ENCODE measurements around the gene OR52D1.

The OR52D1 gene

GRCh38 chr11:5489576-5490357 lies 1.3 kb downstream of the OR52D1 start:
- no peak for DNase-seq (ENCODE audit: extremely low read depth, low read depth)
- no peak for TF ChIP-seq CTCF (IDR thresholded peaks at IDR 0.05; ENCODE audit: low read depth, low read length, missing control alignments)
- no peak overlapping the region for H3K4me3 ChIP-seq (replicated peaks; ENCODE audit: low read depth, low read length)

- no peak overlapping the region for H3K4me3 ChIP-seq (replicated peaks; ENCODE audit: low read depth, low read length)
- TF ChIP-seq CTCF (IDR thresholded peaks at IDR 0.05; ENCODE audit: low read depth, low read length, missing control alignments) = no peak
- DNase-seq (ENCODE audit: extremely low read depth, low read depth) = no peak
Measured at GRCh38 chr11:5499671-5500070, 11.2 kb downstream of the OR52D1 start.

GRCh38 chr11:5500393-5500801 lies 11.9 kb downstream of the OR52D1 start:
- H3K4me3 ChIP-seq (replicated peaks; ENCODE audit: low read depth, low read length) = no peak overlapping the region
- no peak for TF ChIP-seq CTCF (IDR thresholded peaks at IDR 0.05; ENCODE audit: low read depth, low read length, missing control alignments)
- no peak for DNase-seq (ENCODE audit: extremely low read depth, low read depth)

GRCh38 chr11:5504403-5504921 lies 16.0 kb downstream of the OR52D1 start:
- no peak for DNase-seq (ENCODE audit: extremely low read depth, low read depth)
- no peak for TF ChIP-seq CTCF (IDR thresholded peaks at IDR 0.05; ENCODE audit: low read depth, low read length, missing control alignments)
- H3K4me3 ChIP-seq (replicated peaks; ENCODE audit: low read depth, low read length) = no peak overlapping the region

- DNase-seq (ENCODE audit: extremely low read depth, low read depth) = no peak
- no peak overlapping the region for H3K4me3 ChIP-seq (replicated peaks; ENCODE audit: low read depth, low read length)
- TF ChIP-seq CTCF (IDR thresholded peaks at IDR 0.05; ENCODE audit: low read depth, low read length, missing control alignments) = no peak
Measured at GRCh38 chr11:5505363-5506048, 17.0 kb downstream of the OR52D1 start.

GRCh38 chr11:5507177-5507932 lies 18.9 kb downstream of the OR52D1 start:
- H3K4me3 ChIP-seq (replicated peaks; ENCODE audit: low read depth, low read length) = no peak overlapping the region
- no peak for TF ChIP-seq CTCF (IDR thresholded peaks at IDR 0.05; ENCODE audit: low read depth, low read length, missing control alignments)
- no peak for DNase-seq (ENCODE audit: extremely low read depth, low read depth)
